ENCODE results near the gene PGR.

DNA sequence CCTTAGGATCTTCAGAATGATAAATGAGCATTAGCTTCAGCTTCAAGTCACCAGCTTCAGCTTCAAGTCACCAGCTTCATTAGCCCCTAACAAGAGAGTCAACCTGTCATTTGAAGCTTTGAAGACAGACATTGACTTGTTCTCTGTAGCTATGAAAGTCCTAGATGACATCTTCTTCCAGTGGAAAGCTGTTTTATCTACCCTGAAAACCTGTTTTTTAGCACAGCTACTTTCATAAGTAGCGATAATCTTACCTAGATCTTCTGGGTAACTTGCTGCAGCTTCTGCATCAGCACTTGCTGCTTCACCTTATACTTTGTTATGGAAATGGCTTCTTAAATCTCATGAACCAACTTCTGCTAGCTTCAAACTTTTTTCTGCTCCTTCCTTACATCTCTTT lies 85.7 kb downstream of the PGR start:
- TF ChIP-seq, protein P1, sequence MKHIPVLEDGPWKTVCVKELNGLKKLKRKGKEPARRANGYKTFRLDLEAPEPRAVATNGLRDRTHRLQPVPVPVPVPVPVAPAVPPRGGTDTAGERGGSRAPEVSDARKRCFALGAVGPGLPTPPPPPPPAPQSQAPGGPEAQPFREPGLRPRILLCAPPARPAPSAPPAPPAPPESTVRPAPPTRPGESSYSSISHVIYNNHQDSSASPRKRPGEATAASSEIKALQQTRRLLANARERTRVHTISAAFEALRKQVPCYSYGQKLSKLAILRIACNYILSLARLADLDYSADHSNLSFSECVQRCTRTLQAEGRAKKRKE (CRISPR knock-in tag; IDR thresholded peaks at IDR 0.05; ENCODE audit: low read depth), result no peak
- TF ChIP-seq KDM1A (IDR thresholded peaks at IDR 0.05; ENCODE audit: low read depth) (no peak), CTCF (IDR thresholded peaks at IDR 0.05) (no peak), POLR2A (IDR thresholded peaks at IDR 0.05; ENCODE audit: low read length) (no peak), MAZ (IDR thresholded peaks at IDR 0.05; ENCODE audit: borderline replicate concordance, low read depth, low read length) (no peak), ESRRA (IDR thresholded peaks at IDR 0.05; ENCODE audit: borderline replicate concordance, low read length) (no peak), CHD2 (IDR thresholded peaks at IDR 0.05; ENCODE audit: low read length, partially characterized antibody) (no peak), SMC3 (IDR thresholded peaks at IDR 0.05) (no peak), CEBPB (IDR thresholded peaks at IDR 0.05) (no peak), CBX8 (IDR thresholded peaks at IDR 0.05) (no peak), HOXB5 (CRISPR knock-in tag; IDR thresholded peaks at IDR 0.05) (no peak), EP300 (IDR thresholded peaks at IDR 0.05) (no peak), HMGXB4 (CRISPR knock-in tag; IDR thresholded peaks at IDR 0.05; ENCODE audit: borderline replicate concordance) (no peak)
- TF ChIP-seq, protein P2, sequence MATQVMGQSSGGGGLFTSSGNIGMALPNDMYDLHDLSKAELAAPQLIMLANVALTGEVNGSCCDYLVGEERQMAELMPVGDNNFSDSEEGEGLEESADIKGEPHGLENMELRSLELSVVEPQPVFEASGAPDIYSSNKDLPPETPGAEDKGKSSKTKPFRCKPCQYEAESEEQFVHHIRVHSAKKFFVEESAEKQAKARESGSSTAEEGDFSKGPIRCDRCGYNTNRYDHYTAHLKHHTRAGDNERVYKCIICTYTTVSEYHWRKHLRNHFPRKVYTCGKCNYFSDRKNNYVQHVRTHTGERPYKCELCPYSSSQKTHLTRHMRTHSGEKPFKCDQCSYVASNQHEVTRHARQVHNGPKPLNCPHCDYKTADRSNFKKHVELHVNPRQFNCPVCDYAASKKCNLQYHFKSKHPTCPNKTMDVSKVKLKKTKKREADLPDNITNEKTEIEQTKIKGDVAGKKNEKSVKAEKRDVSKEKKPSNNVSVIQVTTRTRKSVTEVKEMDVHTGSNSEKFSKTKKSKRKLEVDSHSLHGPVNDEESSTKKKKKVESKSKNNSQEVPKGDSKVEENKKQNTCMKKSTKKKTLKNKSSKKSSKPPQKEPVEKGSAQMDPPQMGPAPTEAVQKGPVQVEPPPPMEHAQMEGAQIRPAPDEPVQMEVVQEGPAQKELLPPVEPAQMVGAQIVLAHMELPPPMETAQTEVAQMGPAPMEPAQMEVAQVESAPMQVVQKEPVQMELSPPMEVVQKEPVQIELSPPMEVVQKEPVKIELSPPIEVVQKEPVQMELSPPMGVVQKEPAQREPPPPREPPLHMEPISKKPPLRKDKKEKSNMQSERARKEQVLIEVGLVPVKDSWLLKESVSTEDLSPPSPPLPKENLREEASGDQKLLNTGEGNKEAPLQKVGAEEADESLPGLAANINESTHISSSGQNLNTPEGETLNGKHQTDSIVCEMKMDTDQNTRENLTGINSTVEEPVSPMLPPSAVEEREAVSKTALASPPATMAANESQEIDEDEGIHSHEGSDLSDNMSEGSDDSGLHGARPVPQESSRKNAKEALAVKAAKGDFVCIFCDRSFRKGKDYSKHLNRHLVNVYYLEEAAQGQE (IDR thresholded peaks at IDR 0.05), result no peak
